ENCODE measurements around the gene PAM.

The PAM gene

DNA sequence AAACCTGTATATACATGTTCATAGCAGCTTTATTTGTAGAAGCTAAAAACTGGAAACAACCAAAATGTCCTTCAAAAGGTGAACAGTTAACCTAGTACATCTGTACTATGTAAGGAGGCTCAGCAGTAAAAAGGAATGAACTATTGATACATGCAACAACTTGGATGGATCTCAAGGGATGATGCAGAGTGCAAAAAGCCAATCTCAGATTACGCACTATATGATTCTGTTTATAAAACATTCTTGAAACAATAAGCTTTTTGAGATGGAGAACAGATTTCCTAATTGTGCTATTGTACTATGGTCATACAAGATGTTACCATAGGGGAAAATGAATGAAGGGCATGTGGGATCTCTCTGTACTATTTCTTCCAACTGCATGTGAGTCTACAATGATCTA, 88.9 kb downstream of the PAM start:
- no peaks in the 10 kb centered on the region for H3K36me3 ChIP-seq
- TF ChIP-seq, protein P1, sequence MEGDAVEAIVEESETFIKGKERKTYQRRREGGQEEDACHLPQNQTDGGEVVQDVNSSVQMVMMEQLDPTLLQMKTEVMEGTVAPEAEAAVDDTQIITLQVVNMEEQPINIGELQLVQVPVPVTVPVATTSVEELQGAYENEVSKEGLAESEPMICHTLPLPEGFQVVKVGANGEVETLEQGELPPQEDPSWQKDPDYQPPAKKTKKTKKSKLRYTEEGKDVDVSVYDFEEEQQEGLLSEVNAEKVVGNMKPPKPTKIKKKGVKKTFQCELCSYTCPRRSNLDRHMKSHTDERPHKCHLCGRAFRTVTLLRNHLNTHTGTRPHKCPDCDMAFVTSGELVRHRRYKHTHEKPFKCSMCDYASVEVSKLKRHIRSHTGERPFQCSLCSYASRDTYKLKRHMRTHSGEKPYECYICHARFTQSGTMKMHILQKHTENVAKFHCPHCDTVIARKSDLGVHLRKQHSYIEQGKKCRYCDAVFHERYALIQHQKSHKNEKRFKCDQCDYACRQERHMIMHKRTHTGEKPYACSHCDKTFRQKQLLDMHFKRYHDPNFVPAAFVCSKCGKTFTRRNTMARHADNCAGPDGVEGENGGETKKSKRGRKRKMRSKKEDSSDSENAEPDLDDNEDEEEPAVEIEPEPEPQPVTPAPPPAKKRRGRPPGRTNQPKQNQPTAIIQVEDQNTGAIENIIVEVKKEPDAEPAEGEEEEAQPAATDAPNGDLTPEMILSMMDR (IDR thresholded peaks at IDR 0.05; ENCODE audit: low read depth, low read length): no peak
- no peaks in the 10 kb centered on the region for H3K4me1 ChIP-seq
- H3K4me3 ChIP-seq (ENCODE audit: low read depth, low read length): no peak overlapping the region
- H3K27me3 ChIP-seq: no peaks in the 10 kb centered on the region
- H3K9me3 ChIP-seq: no peaks in the 10 kb centered on the region
- no peak for DNase-seq

DNA sequence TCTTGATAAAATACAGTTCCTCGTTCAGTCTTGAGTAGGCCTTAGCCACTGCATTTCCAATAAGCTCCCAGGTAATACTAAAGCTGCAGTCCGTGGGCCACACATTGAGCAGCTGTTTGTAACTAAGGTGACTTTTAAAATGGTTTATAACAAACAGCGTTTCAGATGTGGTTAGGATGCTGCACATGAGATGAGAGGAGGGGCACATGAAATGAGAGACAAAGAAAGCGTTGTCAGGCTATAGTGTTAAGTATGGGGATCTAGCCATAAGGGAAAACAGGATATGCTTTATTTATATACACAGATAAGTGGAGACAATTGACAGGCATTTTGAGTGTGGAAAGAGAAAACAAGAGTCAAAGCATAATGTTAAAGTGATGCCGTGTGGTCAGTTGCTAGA, 89.9 kb downstream of the PAM start:
- Histone ChIP-seq H3K4me3 (ENCODE audit: low read depth, low read length) (no peak overlapping the region), H3K36me3 (no peaks in the 10 kb centered on the region), H3K27me3 (no peaks in the 10 kb centered on the region), H3K9me3 (no peaks in the 10 kb centered on the region), H3K4me1 (no peaks in the 10 kb centered on the region)
- no peak for DNase-seq
- TF ChIP-seq, protein P1 (IDR thresholded peaks at IDR 0.05; ENCODE audit: low read depth, low read length): no peak

DNA sequence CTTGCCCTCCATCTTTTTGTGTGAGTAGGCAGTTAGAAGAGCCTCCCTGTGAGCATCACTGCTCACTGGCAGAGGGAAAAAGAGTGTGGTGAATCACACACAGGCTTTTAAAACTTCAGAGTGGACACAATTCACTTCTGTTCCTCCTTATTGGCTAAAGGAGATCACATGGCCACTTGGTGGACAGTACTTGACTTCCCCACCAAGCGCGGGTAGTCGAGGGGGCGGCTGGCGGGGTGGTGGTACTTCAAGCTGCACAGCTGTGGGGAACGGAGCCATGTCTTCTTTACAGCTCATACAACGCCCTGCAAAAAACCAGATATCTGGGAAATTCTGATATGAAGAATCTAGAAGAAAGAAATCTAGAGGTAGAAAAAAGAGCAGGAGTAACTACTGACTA, 95.4 kb downstream of the PAM start:
- no peak overlapping the region for H3K4me3 ChIP-seq (ENCODE audit: low read depth, low read length)
- H3K36me3 ChIP-seq: no peaks in the 10 kb centered on the region
- DNase-seq: peak; percentile 17
- no peaks in the 10 kb centered on the region for H3K9me3 ChIP-seq
- no peaks in the 10 kb centered on the region for H3K4me1 ChIP-seq
- H3K27me3 ChIP-seq: no peaks in the 10 kb centered on the region
- TF ChIP-seq, protein P1 (IDR thresholded peaks at IDR 0.05; ENCODE audit: low read depth, low read length): no peak

DNA sequence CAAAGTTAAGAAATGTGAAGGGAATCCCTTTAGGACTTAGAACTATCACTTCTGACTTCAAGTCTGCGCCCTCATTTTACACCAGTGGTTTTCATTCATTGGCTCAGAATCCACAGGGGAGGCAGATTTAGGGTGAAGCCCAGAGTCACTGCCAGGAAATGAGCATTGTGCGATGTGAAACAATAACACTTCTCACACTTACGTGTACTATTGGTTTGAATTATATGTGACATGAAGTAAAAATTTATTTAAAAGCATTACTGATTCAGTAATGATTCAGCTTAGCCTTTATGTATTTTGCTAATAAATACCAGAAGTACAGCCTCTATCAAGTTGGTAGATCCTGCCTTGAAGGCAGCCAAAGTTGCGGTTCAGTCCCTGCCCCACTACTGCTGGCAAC, 98.6 kb downstream of the PAM start:
- no peaks in the 10 kb centered on the region for H3K9me3 ChIP-seq
- TF ChIP-seq, protein P1 (IDR thresholded peaks at IDR 0.05; ENCODE audit: low read depth, low read length): no peak
- no peaks in the 10 kb centered on the region for H3K36me3 ChIP-seq
- no peaks in the 10 kb centered on the region for H3K27me3 ChIP-seq
- no peak overlapping the region for H3K4me3 ChIP-seq (ENCODE audit: low read depth, low read length)
- peaks cover 7% of the 10 kb centered on the region for H3K4me1 ChIP-seq
- no peak for DNase-seq

DNA sequence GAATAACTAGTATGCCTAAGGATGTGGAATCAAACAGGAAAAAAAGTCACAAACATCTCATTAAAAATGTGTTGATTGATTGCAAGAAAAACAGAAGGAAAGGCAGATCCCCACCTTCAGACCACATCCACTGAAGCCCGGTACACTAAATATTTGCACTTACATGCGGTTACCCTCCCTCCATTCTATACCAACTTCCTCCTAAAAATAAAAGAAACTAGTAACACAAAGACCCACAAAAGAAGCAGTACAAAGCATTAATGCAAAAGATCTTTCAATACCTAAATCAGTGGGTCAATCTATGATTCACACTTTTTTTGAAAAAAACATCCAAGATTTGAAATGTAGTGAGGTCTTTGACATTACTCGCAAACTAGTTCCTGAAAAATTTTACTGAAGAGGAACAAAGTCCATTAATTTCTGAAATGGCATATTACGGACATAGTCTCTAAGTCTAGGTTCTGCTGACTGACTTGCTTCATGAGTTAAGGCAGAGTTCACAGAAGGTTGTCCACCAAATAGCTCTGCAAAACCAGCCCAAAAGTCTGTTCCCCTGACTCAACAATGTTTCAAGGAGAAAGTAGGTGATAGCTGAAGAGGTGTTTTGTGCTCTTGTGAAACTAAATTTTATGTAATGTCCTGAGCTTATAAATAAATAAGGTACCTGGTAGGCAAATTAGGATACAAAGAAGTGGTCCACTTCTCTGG, 100.7 kb downstream of the PAM start:
- H3K4me1 ChIP-seq: peaks cover 10% of the 10 kb centered on the region
- H3K27me3 ChIP-seq: no peaks in the 10 kb centered on the region
- TF ChIP-seq, protein P1 (IDR thresholded peaks at IDR 0.05; ENCODE audit: low read depth, low read length): no peak
- H3K9me3 ChIP-seq: no peaks in the 10 kb centered on the region
- no peak for DNase-seq
- H3K36me3 ChIP-seq: no peaks in the 10 kb centered on the region
- H3K4me3 ChIP-seq (ENCODE audit: low read depth, low read length): no peak overlapping the region

DNA sequence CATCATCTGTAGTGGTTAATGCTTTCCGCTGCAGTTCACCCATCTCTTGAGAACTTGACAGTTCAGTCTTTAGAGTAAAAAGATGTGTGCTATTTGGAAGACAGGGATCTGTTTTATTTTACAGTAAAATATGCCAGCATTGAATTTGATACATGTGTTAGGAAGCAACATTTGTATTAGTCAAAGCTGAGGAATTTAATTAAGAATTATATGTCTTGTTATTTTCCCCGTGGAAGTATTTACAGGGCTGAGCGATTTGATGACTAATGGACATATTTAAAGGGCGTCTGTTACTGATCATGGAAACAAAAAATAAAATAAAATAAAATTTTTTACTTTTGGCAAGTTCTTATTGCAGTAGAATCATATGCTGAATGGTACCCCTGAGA, 101.3 kb downstream of the PAM start:
- Histone ChIP-seq H3K36me3 (no peaks in the 10 kb centered on the region), H3K4me3 (ENCODE audit: low read depth, low read length) (no peak overlapping the region), H3K9me3 (no peaks in the 10 kb centered on the region), H3K27me3 (no peaks in the 10 kb centered on the region), H3K4me1 (peaks cover 10% of the 10 kb centered on the region)
- DNase-seq: no peak
- TF ChIP-seq, protein P1 (IDR thresholded peaks at IDR 0.05; ENCODE audit: low read depth, low read length): no peak

Data from BE2C (cell line).